ENCODE data around the gene RASA3.

GRCh38 chr13:114015969-114016295 lies 116.5 kb downstream of the RASA3 start:
- TF ChIP-seq SUZ12 (IDR thresholded peaks at IDR 0.05; ENCODE audit: extremely low read depth, insufficient read depth, insufficient read length) (no peak), ZNF274 (IDR thresholded peaks at IDR 0.05; ENCODE audit: low read depth, low read length) (no peak)

Measured in NT2/D1 (cell line).